B cell (primary cell): ENCODE results near the gene TMEM235. TPM values are rescaled to one million over a fixed set of nuclear protein-coding genes. Genes with fewer than 3 reads are reported as not detected.
A peak's percentile ranks its signal among the peaks of the same experiment; 100 is the strongest.

Source experiments
- ATAC-seq: fragments of 200-7000 bp; cut with Tn5 transposase; one replicate; pipeline ENCODE4 v1.10.0; 2021; ENCODE audit warnings: low read depth, mild to moderate bottlenecking, moderate number of reproducible peaks, moderate library complexity
- CTCF ChIA-PET: fragments of 350-600 bp; sonication (Branson Sonifier 250); formaldehyde crosslinking; loops from one replicate; lab custom pipeline; 2021; ENCODE audit warnings: antibody characterized with exemption, inconsistent platforms; lab: Charles Lee
- POLR2A ChIA-PET: fragments of 350-600 bp; sonication (Branson Sonifier 250); formaldehyde crosslinking; loops from one replicate; lab custom pipeline; 2021; ENCODE audit warnings: antibody characterized with exemption; lab: Charles Lee
- DNase-seq: peaks from one replicate; pipeline ENCODE4 v3.0.0; 2013
- H2AFZ ChIP-seq: 2 replicates; pipeline ENCODE4 v1.6.1; 2012; ENCODE audit warnings: mild to moderate bottlenecking, low read depth, low read length; ENCODE audit not compliant: insufficient read depth, poor library complexity, severe bottlenecking
- H3K27ac ChIP-seq, 2 donors: 1 replicate in 1 of 2; 2 replicates in 1 of 2; pipeline ENCODE4 v1.5.1; 2012 to 2013; ENCODE audit warnings: low read length in 2 of 2, mild to moderate bottlenecking in 2 of 2, moderate library complexity in 1 of 2
- H3K27me3 ChIP-seq, 4 experiments: fragments of 200-600 bp in 1 of 4; sonication (generic) in 1 of 4; replicated peaks in 1 of 4; 1 replicate in 2 of 4; 2 replicates in 2 of 4; pipeline versions ENCODE4 v1.6.1 to v1.7.0; 2013 to 2016; ENCODE audit warnings: low read length in 3 of 4, mild to moderate bottlenecking in 2 of 4, mixed read lengths in 1 of 4, moderate library complexity in 1 of 4; ENCODE audit not compliant: insufficient read depth in 4 of 4, control insufficient read depth in 3 of 4; ENCODE audit errors: control extremely low read depth in 1 of 4
- H3K36me3 ChIP-seq, 2 experiments: replicated peaks in 1 of 2; 1 replicate in 1 of 2; 2 replicates in 1 of 2; pipeline versions ENCODE4 v1.6.1 to v1.7.1; 2013; ENCODE audit warnings: low read length in 1 of 2; ENCODE audit not compliant: insufficient read depth in 2 of 2, control insufficient read depth in 1 of 2; ENCODE audit errors: control extremely low read depth in 1 of 2, extremely low read depth in 1 of 2
- H3K4me1 ChIP-seq, 2 donors: fragments of 200-600 bp in 1 of 2; sonication (generic) in 1 of 2; 1 replicate in 1 of 2; 2 replicates in 1 of 2; pipeline versions ENCODE4 v1.5.1 to v1.6.1; 2013 to 2017; ENCODE audit warnings: low read length in 2 of 2; ENCODE audit not compliant: control insufficient read depth in 2 of 2, insufficient read depth in 2 of 2
- H3K4me2 ChIP-seq: replicated peaks from 2 replicates; pipeline ENCODE3; 2012; ENCODE audit warnings: mild to moderate bottlenecking, low read depth, low read length; ENCODE audit not compliant: poor library complexity, severe bottlenecking
- H3K4me3 ChIP-seq, 5 experiments: fragments of 200-600 bp in 1 of 5; sonication (generic) in 1 of 5; 1 replicate in 3 of 5; 2 replicates in 2 of 5; pipeline versions ENCODE4 v1.5.1 to v1.7.0; 2011 to 2016; ENCODE audit warnings: low read length in 4 of 5, mild to moderate bottlenecking in 4 of 5, low read depth in 2 of 5, control low read depth in 1 of 5, moderate library complexity in 1 of 5; ENCODE audit not compliant: insufficient read depth in 1 of 5; ENCODE audit errors: control extremely low read depth in 1 of 5, extremely low read depth in 1 of 5
- H3K79me2 ChIP-seq: fragments of 200-600 bp; sonication (generic); one replicate; pipeline ENCODE4 v1.6.0; 2016; ENCODE audit warnings: low read length; ENCODE audit not compliant: control insufficient read depth, insufficient read depth
- H3K9ac ChIP-seq: fragments of 200-600 bp; sonication (generic); 2 replicates; pipeline ENCODE4 v1.6.1; 2017; ENCODE audit warnings: mild to moderate bottlenecking, low read length, moderate library complexity
- H3K9me3 ChIP-seq, 3 donors: one replicate each; pipeline versions ENCODE4 v1.6.1 to v1.7.1; 2013; ENCODE audit warnings: low read length in 2 of 3; ENCODE audit not compliant: control insufficient read depth in 2 of 3, insufficient read depth in 1 of 3; ENCODE audit errors: control extremely low read depth in 1 of 3
- H4K20me1 ChIP-seq: 2 replicates; pipeline ENCODE4 v1.6.0; 2012; ENCODE audit warnings: mild to moderate bottlenecking, low read length; ENCODE audit not compliant: insufficient read depth, control insufficient read depth, poor library complexity, severe bottlenecking
- H3K27ac Mint-ChIP-seq: one replicate; pipeline ENCODE4 v1.8.0; 2021; ENCODE audit warnings: mixed read lengths
- H3K27me3 Mint-ChIP-seq: one replicate; pipeline ENCODE4 v1.8.0; 2021; ENCODE audit warnings: mixed read lengths
- H3K4me1 Mint-ChIP-seq: one replicate; pipeline ENCODE4 v1.8.0; 2021; ENCODE audit warnings: mixed read lengths
- H3K4me3 Mint-ChIP-seq: one replicate; pipeline ENCODE4 v1.8.0; 2021; ENCODE audit warnings: mixed read lengths
- H3K9me3 Mint-ChIP-seq: one replicate; pipeline ENCODE4 v1.8.0; 2022; ENCODE audit warnings: mixed read lengths; ENCODE audit not compliant: insufficient read depth
- CTCF ChIP-seq: fragments of 200-600 bp; IDR thresholded peaks from one replicate; pipeline ENCODE4 v1.8.0; 2022; ENCODE audit warnings: antibody characterized with exemption, mild to moderate bottlenecking
- EZH2 ChIP-seq: IDR thresholded peaks from 2 replicates; pipeline ENCODE4 v1.6.1; 2012; ENCODE audit warnings: borderline replicate concordance, low read depth, mild to moderate bottlenecking, moderate library complexity, low read length; ENCODE audit not compliant: insufficient read depth, poor library complexity, severe bottlenecking
- WGBS: methylation state at CpG from one replicate; pipeline ENCODE4 v1.1.5; 2013; ENCODE audit warnings: missing lambda C conversion rate; ENCODE audit not compliant: insufficient coverage; 5-methylcytosine and 5-hydroxymethylcytosine counted together
- intact Hi-C: fragments of 100-400 bp; cut with micrococcal nuclease; formaldehyde crosslinking; loops from one replicate; pipeline ENCODE4 v1.10.0; 2022
- polyA plus RNA-seq: library from polyadenylated mRNA; depleted of rRNA; stranded (reverse); fragments of >200 nt; gene quantifications from 2 replicates; pipeline ENCODE4 v1.2.3, GENCODE V29; 2012
- total RNA-seq, 2 donors: library from RNA; stranded (reverse); fragments of 120-200 nt in 1 of 2; gene quantifications; 1 replicate in 1 of 2; 2 replicates in 1 of 2; pipeline versions ENCODE4 v1.2.3 to v1.2.4, GENCODE V29; 2013 to 2022

Gene TMEM235
- total and polyA plus RNA-seq, 2 donors (not counting 1 experiment from before 2014, with no cell fraction given), result not detected

DNA sequence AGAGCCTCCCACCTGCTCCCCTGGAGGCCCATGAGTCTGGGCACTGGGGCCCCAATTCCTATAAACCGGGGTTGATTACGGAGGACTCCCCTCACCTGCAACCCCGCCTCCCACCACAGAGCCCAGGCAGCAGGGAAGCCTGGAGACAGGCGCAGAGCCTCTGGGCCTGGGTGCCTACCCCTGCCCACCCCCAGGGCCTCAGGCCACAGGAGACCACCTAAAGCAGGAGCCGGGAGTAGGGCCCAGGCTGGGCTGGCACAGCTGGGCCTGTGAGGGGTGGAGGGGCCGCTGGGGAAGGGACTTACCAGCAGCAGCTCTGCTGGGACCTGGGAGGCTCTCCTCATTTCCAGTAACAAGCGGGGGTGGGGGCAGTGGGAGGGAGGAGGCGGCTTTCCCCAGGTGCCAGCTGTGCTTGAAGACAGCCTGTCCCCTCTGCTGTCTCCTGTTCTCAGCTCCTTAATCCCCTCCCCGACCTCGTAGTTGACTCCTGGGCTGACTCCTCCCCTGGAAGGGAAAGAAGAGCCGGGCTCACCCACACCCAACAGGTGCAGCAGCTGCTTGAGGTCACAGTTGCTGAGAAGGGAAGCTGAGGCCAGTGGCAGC is 46.8 kb downstream of the TMEM235 start:
- H3K27me3 Mint-ChIP-seq, result peaks cover 16% of the 10 kb centered on the region
- Histone ChIP-seq H3K27ac (no peak overlapping the region), H3K79me2 (no peaks in the 10 kb centered on the region), H3K4me3 (no peak overlapping the region), H2AFZ (no peak overlapping the region), H3K9me3 (peaks cover 0 to 4% (median 0%) of the 10 kb centered on the region in 3 donors), H3K4me1 (peaks cover 0 to 40% of the 10 kb centered on the region in 2 donors), H3K36me3 (no peaks in the 10 kb centered on the region), H3K27me3 (peaks cover 0 to 9% (median 5%) of the 10 kb centered on the region in 4 experiments), H3K9ac (no peak overlapping the region), H3K4me2 (no peak overlapping the region), H4K20me1 (no peaks in the 10 kb centered on the region)
- no peak for TF ChIP-seq CTCF
- no peak for TF ChIP-seq EZH2
- ATAC-seq (no peak), DNase-seq (no peak)
- WGBS, result 48% methylated on average over 7 of the region's 11 CpGs
- peak overlapping the region; percentile 46 for H3K27ac Mint-ChIP-seq
- no peaks in the 10 kb centered on the region for H3K9me3 Mint-ChIP-seq
- peaks cover 29% of the 10 kb centered on the region for H3K4me1 Mint-ChIP-seq
- peak overlapping the region; percentile 34 for H3K4me3 Mint-ChIP-seq
- POLR2A ChIA-PET, result interaction anchor here (0.6 kb wide), 1 partner anchor 144 kb away, joined by 5 read pairs; no protein-coding TSS in a partner anchor
- intact Hi-C loops, result no loop called here
- CTCF ChIA-PET, result interaction anchor here (1.1 to 1.4 kb wide), 2 partner anchors 28 to 84 kb away, joined by 3 read pairs; no protein-coding TSS in a partner anchor

DNA sequence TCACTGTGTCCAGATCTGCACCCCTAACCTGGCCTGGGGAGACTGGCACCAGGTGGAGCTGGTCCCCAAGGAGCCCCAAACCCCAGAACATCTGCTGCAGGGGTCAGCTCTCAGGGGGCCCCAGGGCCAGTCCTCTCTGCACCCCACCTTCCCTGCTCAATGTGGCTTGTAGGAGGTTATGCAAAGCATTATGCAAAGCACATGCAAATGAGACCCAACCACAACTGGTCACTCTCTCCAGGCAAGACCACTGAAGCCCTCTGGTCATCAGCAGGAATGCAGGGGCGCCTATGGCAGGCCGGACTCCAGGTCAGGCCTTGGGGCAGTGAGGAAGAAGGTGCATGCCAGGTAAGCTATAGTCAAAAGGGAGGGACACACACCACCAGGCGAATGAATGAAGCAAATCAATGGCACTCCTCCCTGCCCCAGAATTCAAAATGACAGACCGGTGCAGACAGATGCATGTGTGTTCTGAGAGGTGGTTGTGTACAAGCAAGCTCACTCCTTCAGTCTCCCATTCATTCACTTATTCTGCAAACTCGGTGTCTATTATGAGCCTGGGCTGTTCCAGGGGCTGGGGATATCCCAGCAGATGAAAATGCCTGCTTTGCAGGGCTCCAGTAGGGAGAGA is 48.0 kb downstream of the TMEM235 start:
- Histone ChIP-seq H3K9me3 (no peaks in the 10 kb centered on the region), H3K79me2 (no peaks in the 10 kb centered on the region), H3K4me3 (no peak overlapping the region), H3K9ac (no peak overlapping the region), H3K4me2 (no peak overlapping the region), H3K36me3 (no peaks in the 10 kb centered on the region), H3K27me3 (peaks cover 0 to 6% (median 3%) of the 10 kb centered on the region in 4 experiments), H4K20me1 (no peaks in the 10 kb centered on the region), H3K27ac (no peak overlapping the region), H3K4me1 (peaks cover 0 to 40% of the 10 kb centered on the region in 2 donors), H2AFZ (no peak overlapping the region)
- Mint-ChIP-seq H3K27ac (no peak overlapping the region), H3K4me1 (peaks cover 23% of the 10 kb centered on the region), H3K27me3 (peaks cover 12% of the 10 kb centered on the region), H3K4me3 (no peak overlapping the region), H3K9me3 (no peaks in the 10 kb centered on the region)
- no peak for TF ChIP-seq EZH2
- POLR2A ChIA-PET, result interaction anchor here (0.5 kb wide), 1 partner anchor 151 kb away, joined by 4 read pairs; the partner anchor contains the start of gene TMC6
- DNase-seq, result no peak
- 100% methylated on average over 2 of the region's 5 CpGs for WGBS
- intact Hi-C loops, result no loop called here
- CTCF ChIA-PET, result interaction anchor here (1.0 to 1.4 kb wide), 2 partner anchors 83 to 142 kb away, joined by 3 read pairs; no protein-coding TSS in a partner anchor
- no peak for ATAC-seq
